AG04450 (cell line): ENCODE data around the gene ADAMTS17. TPM values are rescaled to one million over a fixed set of nuclear protein-coding genes. Genes with fewer than 3 reads are reported as not detected.

ENCODE experiments used
- CTCF ChIA-PET: fragments of 300-600, 350-600 bp; formaldehyde crosslinking; extraction: SDS; loops from one replicate; lab custom pipeline; 2022; ENCODE audit warnings: antibody characterized with exemption, inconsistent platforms; lab: Charles Lee
- POLR2A ChIA-PET: fragments of 350-600 bp; formaldehyde crosslinking; extraction: SDS; loops from one replicate; lab custom pipeline; 2021; ENCODE audit warnings: antibody characterized with exemption, inconsistent platforms; lab: Yijun Ruan, JAX
- DNase-seq: peaks from one replicate; pipeline ENCODE4 v3.0.0-alpha.2; 2011; ENCODE audit warnings: low read depth, low spot score
- H3K27ac ChIP-seq: one replicate; pipeline ENCODE4 v1.5.1; 2012; ENCODE audit warnings: low read depth, low read length, control low read depth
- H3K27me3 ChIP-seq: one replicate; pipeline ENCODE4 v1.6.0; 2012; ENCODE audit warnings: low read length; ENCODE audit not compliant: control insufficient read depth, insufficient read depth
- H3K4me3 ChIP-seq: 2 replicates; pipeline ENCODE4 v1.5.1; 2011; ENCODE audit warnings: mild to moderate bottlenecking, low read depth, low read length, control low read depth
- H3K9me3 ChIP-seq: 2 replicates; pipeline ENCODE4 v1.5.1; 2012; ENCODE audit warnings: low read length; ENCODE audit not compliant: control insufficient read depth, insufficient read depth
- polyA plus RNA-seq: library from polyadenylated mRNA; depleted of rRNA; stranded (reverse); fragments of >200 nt; gene quantifications from 2 replicates; pipeline ENCODE4 v1.2.3, GENCODE V29; 2011
- TF ChIP-seq, protein P1 (sequence below): IDR thresholded peaks from 2 replicates; pipeline ENCODE4 v1.5.1; 2011; ENCODE audit warnings: low read depth, low read length, control low read depth, inconsistent platforms

Gene ADAMTS17
- polyA plus RNA-seq, 1 experiment, result 0.06 TPM

DNA sequence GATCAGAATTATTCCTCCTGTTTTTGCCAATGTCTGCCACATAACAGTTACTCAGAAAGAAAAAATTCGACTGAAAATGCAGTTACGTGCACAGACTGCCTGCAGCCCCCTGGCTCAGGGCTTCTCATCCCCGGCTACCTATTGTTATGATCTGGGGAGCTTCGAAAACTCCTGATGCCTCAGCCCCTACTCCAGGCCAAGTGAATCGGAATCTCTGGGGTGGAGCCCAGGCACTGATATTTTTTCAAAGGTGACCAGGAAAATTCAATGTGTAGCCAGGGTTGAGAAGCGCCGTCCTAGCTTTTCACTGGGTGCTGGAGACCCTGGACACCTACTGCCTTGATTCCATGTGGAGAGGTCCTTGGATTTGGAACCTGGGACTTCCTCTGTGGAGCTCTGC is 8.5 kb downstream of the ADAMTS17 start:
- Histone ChIP-seq H3K27me3 (no peaks in the 10 kb centered on the region), H3K27ac (no peak overlapping the region), H3K4me3 (no peak overlapping the region), H3K9me3 (peaks cover 18% of the 10 kb centered on the region)
- ChIA-PET CTCF (no interaction called here), POLR2A (no interaction called here)
- DNase-seq, result no peak
- TF ChIP-seq, protein P1, sequence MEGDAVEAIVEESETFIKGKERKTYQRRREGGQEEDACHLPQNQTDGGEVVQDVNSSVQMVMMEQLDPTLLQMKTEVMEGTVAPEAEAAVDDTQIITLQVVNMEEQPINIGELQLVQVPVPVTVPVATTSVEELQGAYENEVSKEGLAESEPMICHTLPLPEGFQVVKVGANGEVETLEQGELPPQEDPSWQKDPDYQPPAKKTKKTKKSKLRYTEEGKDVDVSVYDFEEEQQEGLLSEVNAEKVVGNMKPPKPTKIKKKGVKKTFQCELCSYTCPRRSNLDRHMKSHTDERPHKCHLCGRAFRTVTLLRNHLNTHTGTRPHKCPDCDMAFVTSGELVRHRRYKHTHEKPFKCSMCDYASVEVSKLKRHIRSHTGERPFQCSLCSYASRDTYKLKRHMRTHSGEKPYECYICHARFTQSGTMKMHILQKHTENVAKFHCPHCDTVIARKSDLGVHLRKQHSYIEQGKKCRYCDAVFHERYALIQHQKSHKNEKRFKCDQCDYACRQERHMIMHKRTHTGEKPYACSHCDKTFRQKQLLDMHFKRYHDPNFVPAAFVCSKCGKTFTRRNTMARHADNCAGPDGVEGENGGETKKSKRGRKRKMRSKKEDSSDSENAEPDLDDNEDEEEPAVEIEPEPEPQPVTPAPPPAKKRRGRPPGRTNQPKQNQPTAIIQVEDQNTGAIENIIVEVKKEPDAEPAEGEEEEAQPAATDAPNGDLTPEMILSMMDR, result no peak

DNA sequence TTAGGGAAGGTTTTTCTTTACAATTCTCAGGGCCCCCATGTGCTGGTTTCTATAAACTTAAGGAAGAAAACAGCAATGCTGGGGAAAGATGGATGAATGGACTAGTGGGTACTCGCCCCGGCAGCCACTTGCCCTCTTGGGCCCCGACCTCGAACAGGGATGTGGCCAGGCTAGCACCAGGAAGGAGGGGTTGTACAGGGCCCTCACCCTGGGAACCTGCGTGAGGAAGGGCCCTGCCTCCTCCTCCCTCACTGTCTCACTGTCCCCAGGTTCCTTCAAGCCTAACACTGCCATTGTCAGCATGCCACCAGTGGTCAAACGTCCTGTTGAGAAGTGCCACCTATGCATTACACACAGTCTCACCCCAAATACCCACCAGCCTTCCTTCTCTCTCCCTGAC is 9.1 kb downstream of the ADAMTS17 start:
- H3K9me3 ChIP-seq, result peaks cover 18% of the 10 kb centered on the region
- H3K4me3 ChIP-seq, result no peak overlapping the region
- H3K27me3 ChIP-seq, result no peaks in the 10 kb centered on the region
- H3K27ac ChIP-seq, result no peak overlapping the region
- TF ChIP-seq, protein P1, result no peak
- POLR2A ChIA-PET, result no interaction called here
- no peak for DNase-seq
- CTCF ChIA-PET, result no interaction called here

DNA sequence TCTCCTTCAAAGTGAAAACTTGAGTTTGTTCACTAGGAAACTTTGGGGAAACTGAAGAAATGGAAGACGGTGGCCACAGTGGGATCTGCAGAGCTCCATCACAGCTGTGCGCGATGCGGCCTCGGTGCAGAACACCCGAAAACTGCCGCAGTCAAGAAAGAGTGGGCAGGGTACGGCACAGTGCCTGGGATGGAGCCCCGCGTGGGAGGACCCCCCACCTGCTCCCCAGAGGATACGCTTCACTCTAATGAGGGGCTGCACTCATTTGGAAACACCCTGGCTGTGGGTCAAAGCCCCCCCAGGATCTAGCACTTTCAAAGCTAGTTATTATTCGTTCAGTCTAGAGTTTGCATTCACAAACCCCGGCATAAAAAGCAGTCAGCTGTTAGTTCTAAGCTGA is 9.5 kb downstream of the ADAMTS17 start:
- ChIA-PET CTCF (no interaction called here), POLR2A (no interaction called here)
- Histone ChIP-seq H3K27ac (no peak overlapping the region), H3K4me3 (no peak overlapping the region), H3K9me3 (peaks cover 18% of the 10 kb centered on the region), H3K27me3 (no peaks in the 10 kb centered on the region)
- no peak for DNase-seq
- TF ChIP-seq, protein P1, result no peak

DNA sequence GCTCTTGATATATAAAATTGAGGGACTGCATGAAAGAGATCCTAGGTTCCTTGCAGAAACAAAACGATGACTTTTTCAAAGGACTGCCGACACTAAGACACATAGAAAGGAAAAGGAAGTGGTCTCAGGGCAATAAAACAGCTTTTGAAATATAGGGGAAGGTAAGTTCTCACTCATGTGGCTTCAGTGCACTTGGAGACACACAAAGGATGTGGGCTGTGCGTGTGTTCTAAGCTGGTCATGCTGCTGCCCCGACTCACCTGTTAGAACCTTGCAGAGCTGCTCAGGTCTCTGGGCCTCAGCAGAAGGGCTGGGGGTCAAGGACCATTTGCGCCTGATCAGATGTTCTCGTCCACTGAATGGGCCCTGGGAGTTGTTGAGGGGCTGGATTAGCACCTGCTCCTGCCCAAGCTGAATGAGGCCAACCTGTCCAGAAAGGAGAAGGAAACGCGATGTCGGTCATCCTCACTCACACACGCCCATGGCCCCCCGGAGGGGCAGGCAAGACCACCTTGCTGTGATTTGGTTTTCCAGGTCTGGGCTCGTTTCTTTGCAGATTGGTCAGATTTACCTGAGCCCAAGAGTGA is 11.1 kb downstream of the ADAMTS17 start:
- Histone ChIP-seq H3K27ac (no peak overlapping the region), H3K9me3 (peaks cover 19% of the 10 kb centered on the region), H3K27me3 (no peaks in the 10 kb centered on the region), H3K4me3 (no peak overlapping the region)
- ChIA-PET POLR2A (no interaction called here), CTCF (no interaction called here)
- DNase-seq, result no peak
- TF ChIP-seq, protein P1, result no peak

DNA sequence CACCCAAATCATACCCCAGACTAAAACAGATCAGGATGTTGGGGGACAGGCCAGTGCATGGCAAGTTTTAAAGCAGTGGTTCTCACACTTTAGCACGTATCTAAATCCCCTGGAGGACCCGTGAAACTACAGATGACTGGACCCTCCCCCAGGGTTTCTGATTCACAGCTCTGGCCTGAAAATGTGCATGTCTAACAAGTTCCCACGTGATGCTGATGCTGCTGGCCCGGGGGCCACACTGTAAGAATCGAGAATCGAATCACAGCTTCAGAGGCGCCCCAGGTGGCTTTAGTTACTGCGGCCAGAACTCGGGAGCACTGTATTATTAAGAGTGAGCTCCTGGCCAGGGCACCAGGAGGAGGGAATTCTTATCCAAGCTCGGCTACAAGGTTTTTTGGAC is 11.6 kb downstream of the ADAMTS17 start:
- POLR2A ChIA-PET, result no interaction called here
- H3K4me3 ChIP-seq, result no peak overlapping the region
- TF ChIP-seq, protein P1, result no peak
- CTCF ChIA-PET, result no interaction called here
- peaks cover 22% of the 10 kb centered on the region for H3K9me3 ChIP-seq
- H3K27me3 ChIP-seq, result no peaks in the 10 kb centered on the region
- DNase-seq, result no peak
- no peak overlapping the region for H3K27ac ChIP-seq
